Neural crest cell (in vitro differentiated cells): Measurements from ENCODE around the gene ARHGEF19. TPM values are rescaled to one million over a fixed set of nuclear protein-coding genes. Genes with fewer than 3 reads are reported as not detected.

Experiments
- DNase-seq: peaks from one replicate; pipeline ENCODE4 v3.0.0; 2021; ENCODE audit warnings: low read depth, mixed read lengths, low spot score
- H3K27ac Mint-ChIP-seq: one replicate; pipeline ENCODE4 v1.8.0; 2021; ENCODE audit warnings: mild to moderate bottlenecking, mixed read lengths; ENCODE audit not compliant: unreplicated experiment
- H3K27me3 Mint-ChIP-seq: 2 replicates; pipeline ENCODE4 v1.8.0; 2021; ENCODE audit warnings: low read depth, mild to moderate bottlenecking, mixed read lengths
- H3K36me3 Mint-ChIP-seq: 2 replicates; pipeline ENCODE4 v1.8.0; 2021; ENCODE audit warnings: low read depth, mild to moderate bottlenecking, mixed read lengths
- H3K4me1 Mint-ChIP-seq: 2 replicates; pipeline ENCODE4 v1.8.0; 2021; ENCODE audit warnings: mixed read lengths
- H3K4me3 Mint-ChIP-seq: one replicate; pipeline ENCODE4 v1.8.0; 2021; ENCODE audit warnings: mild to moderate bottlenecking, mixed read lengths
- H3K9me3 Mint-ChIP-seq: 2 replicates; pipeline ENCODE4 v1.8.0; 2021; ENCODE audit warnings: mixed read lengths
- CTCF ChIP-seq: fragments of 200-600 bp; sonication (generic); conservative IDR thresholded peaks from 2 replicates; pipeline ENCODE4 v1.5.0; 2021; ENCODE audit warnings: antibody characterized with exemption, mild to moderate bottlenecking
- total RNA-seq: library from RNA; stranded (reverse); gene quantifications from 2 replicates; pipeline ENCODE4 v1.2.1, GENCODE V29; 2021

The ARHGEF19 gene
- total RNA-seq, 1 donor from 2014 or later = 9.0 TPM

- peak; percentile 94 for DNase-seq
- peaks cover 2% of the 10 kb centered on the region for H3K27me3 Mint-ChIP-seq
- no peaks in the 10 kb centered on the region for H3K9me3 Mint-ChIP-seq
- H3K27ac Mint-ChIP-seq = peak overlapping the region; percentile 95
- peaks cover 23% of the 10 kb centered on the region for H3K4me1 Mint-ChIP-seq
- peak overlapping the region; percentile 91 for H3K4me3 Mint-ChIP-seq
- TF ChIP-seq CTCF = no peak
- no peaks in the 10 kb centered on the region for H3K36me3 Mint-ChIP-seq
Observed at GRCh38 chr1:16206547-16207317, 5.7 kb downstream of the ARHGEF19 start.

- no peak for DNase-seq
- peak overlapping the region; percentile 91 for H3K4me3 Mint-ChIP-seq
Observed at GRCh38 chr1:16205891-16206546, 6.4 kb downstream of the ARHGEF19 start.

GRCh38 chr1:16205334-16205671, 7.1 kb downstream of the ARHGEF19 start:
- Mint-ChIP-seq H3K4me1 (peaks cover 19% of the 10 kb centered on the region), H3K27me3 (peaks cover 2% of the 10 kb centered on the region), H3K9me3 (no peaks in the 10 kb centered on the region)

More at GRCh38 chr1:16205891-16206546, 6.4 kb downstream of the ARHGEF19 start:
- no peak for TF ChIP-seq CTCF
- peak overlapping the region; percentile 78 for H3K27ac Mint-ChIP-seq
- H3K27me3 Mint-ChIP-seq = peaks cover 2% of the 10 kb centered on the region
- H3K9me3 Mint-ChIP-seq = no peaks in the 10 kb centered on the region
- no peaks in the 10 kb centered on the region for H3K36me3 Mint-ChIP-seq
- H3K4me1 Mint-ChIP-seq = peaks cover 23% of the 10 kb centered on the region

GRCh38 chr1:16204634-16205333, 7.7 kb downstream of the ARHGEF19 start:
- Mint-ChIP-seq H3K4me1 (peaks cover 17% of the 10 kb centered on the region), H3K4me3 (no peak overlapping the region), H3K27ac (no peak overlapping the region), H3K27me3 (peaks cover 2% of the 10 kb centered on the region), H3K9me3 (no peaks in the 10 kb centered on the region), H3K36me3 (no peaks in the 10 kb centered on the region)
- no peak for DNase-seq
- peak; percentile 48 for TF ChIP-seq CTCF

More at GRCh38 chr1:16205334-16205671, 7.1 kb downstream of the ARHGEF19 start:
- Mint-ChIP-seq H3K4me3 (no peak overlapping the region), H3K36me3 (no peaks in the 10 kb centered on the region), H3K27ac (no peak overlapping the region)
- TF ChIP-seq CTCF = peak; percentile 4
- DNase-seq = no peak

- H3K9me3 Mint-ChIP-seq = no peaks in the 10 kb centered on the region
- H3K36me3 Mint-ChIP-seq = no peaks in the 10 kb centered on the region
- no peak for TF ChIP-seq CTCF
- no peak overlapping the region for H3K4me3 Mint-ChIP-seq
- H3K27ac Mint-ChIP-seq = no peak overlapping the region
- H3K4me1 Mint-ChIP-seq = peaks cover 12% of the 10 kb centered on the region
- H3K27me3 Mint-ChIP-seq = peaks cover 2% of the 10 kb centered on the region
- no peak for DNase-seq
Observed at GRCh38 chr1:16204216-16204615, 8.2 kb downstream of the ARHGEF19 start.
